ENCODE results near the gene FOXN1.
"Not testable (repeated sequence)": the region's sequence is repeated elsewhere in the genome, so short reads cannot be mapped to it uniquely, and the experiment has no call there.

The FOXN1 gene, protein sequence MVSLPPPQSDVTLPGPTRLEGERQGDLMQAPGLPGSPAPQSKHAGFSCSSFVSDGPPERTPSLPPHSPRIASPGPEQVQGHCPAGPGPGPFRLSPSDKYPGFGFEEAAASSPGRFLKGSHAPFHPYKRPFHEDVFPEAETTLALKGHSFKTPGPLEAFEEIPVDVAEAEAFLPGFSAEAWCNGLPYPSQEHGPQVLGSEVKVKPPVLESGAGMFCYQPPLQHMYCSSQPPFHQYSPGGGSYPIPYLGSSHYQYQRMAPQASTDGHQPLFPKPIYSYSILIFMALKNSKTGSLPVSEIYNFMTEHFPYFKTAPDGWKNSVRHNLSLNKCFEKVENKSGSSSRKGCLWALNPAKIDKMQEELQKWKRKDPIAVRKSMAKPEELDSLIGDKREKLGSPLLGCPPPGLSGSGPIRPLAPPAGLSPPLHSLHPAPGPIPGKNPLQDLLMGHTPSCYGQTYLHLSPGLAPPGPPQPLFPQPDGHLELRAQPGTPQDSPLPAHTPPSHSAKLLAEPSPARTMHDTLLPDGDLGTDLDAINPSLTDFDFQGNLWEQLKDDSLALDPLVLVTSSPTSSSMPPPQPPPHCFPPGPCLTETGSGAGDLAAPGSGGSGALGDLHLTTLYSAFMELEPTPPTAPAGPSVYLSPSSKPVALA

GRCh38 chr17:28505986-28506665 is at the start of gene FOXN1:
FOXN1 (plus strand) TSS chr17:28506348; CDS start chr17:28523970, 17,622 bp downstream.
- no peak for DNase-seq

- DNase-seq: no peak
Measured at GRCh38 chr17:28457890-28458289, 48.3 kb upstream of the FOXN1 start.

- DNase-seq: not testable (repeated sequence)
Measured at GRCh38 chr17:28458881-28459280, 47.3 kb upstream of the FOXN1 start.

- DNase-seq: no peak
Measured at GRCh38 chr17:28460901-28461300, 45.2 kb upstream of the FOXN1 start.

DNA sequence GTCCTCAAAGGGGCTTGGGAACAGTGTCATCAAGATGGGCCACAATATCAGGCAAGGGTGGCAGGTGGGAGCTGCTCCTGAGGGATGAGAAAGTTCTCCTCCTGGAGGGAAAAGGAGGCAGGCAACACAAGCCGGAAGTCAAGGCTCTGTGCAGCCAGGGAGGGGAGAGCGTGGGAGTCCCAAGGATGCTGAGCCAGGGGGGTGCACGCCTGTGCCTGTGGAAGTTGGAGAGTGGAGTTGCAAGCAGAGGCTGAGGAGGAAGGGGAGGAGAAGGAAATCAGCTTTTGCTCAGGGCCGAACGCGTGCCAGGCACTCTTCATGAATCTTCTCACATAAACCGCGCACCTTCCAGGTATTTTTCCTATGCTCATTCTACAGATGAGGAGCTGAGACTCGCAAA is 40.1 kb upstream of the FOXN1 start:
- no peak for DNase-seq

- no peak for DNase-seq
Measured at GRCh38 chr17:28466521-28467048, 39.6 kb upstream of the FOXN1 start.

DNA sequence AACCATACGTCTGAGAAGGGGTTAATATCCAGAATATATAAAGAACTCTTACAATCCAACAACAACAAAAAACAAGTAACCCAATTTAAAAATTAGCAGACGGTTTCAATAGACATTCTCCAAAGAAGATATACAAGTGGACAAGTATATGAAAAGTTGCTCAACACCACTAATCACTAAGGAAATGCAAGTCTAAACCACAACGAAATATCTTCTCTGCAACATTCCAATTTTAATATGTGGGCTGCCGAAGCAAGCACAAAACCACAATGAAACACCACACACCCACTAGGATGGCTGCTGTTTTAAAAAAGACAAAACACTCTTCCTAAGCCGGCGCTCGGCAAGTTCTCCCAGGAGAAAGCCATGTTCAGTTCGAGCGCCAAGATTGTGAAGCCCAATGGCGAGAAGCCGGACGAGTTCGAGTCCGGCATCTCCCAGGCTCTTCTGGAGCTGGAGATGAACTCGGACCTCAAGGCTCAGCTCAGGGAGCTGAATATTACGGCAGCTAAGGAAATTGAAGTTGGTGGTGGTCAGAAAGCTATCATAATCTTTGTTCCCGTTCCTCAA is 38.6 kb upstream of the FOXN1 start:
- DNase-seq: no peak

DNA sequence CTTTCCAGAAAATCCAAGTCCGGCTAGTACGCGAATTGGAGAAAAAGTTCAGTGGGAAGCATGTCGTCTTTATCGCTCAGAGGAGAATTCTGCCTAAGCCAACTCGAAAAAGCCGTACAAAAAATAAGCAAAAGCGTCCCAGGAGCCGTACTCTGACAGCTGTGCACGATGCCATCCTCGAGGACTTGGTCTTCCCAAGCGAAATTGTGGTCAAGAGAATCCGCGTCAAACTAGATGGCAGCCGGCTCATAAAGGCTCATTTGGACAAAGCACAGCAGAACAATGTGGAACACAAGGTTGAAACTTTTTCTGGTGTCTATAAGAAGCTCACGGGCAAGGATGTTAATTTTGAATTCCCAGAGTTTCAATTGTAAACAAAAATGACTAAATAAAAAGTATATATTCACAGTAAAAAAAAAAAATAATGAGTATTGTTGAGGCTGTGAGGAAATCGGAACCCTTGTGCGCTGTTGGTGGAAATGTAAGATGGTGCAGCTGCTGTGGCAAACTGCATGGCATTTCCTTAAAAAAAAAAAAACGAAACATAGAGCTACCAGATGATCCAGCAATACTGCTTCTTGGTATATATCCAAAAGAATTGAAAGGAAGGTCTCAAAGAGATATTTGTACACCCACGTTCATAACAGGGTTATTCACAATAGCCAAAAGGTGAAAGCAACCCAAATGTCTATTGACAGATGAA is 38.0 kb upstream of the FOXN1 start:
- DNase-seq: not testable (repeated sequence)

DNA sequence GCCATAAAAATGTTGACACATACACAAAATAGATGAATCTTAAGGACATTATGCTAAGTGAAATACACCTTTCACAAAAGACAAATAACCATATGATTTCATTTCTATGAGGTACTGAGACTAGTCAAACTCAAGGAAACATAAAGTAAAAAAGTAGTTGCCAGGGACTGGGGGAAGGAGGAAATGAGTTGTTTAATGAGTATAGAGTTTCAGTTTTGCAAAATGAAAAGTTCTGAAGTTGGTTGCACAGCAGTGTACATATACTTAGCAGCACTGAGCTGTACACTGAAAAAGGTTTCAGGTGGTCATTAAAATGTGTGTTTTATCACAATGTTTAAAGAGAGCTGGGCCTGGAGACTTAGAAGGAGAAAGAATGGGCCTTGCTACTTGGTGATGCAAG is 37.4 kb upstream of the FOXN1 start:
- no peak for DNase-seq

- DNase-seq: no peak
Measured at GRCh38 chr17:28469376-28469775, 36.8 kb upstream of the FOXN1 start.

DNA sequence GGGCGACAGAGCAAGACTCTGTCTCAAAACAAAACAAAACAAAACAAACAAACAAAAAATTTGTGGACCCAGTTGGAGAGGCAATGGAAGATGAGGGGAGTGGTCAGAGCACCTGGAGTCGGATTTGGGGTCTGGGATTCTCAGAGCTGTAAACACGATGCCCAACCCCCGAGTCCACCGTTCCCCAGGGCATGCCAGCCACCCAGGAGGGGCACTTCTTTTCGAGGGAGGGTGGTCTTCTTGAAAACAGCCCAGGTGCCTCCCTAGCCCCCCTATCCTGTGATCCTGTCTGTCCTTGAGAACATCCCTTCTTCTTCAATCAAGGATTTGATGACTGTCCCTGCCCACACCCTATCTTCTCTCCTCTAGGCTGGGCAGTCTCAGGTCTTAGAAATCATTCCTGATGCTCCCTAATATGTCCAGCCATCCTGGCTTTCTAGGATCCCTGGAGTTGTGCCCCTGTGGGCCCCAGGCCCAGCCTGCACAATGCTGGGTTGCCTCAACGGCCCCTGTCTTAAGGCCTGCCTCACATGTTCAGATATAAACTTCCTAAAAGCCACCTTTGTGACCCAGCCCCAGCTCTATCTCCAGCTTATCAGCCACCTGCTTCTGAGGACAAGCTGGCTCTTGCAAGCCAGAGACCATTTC is 35.8 kb upstream of the FOXN1 start:
- no peak for DNase-seq

DNA sequence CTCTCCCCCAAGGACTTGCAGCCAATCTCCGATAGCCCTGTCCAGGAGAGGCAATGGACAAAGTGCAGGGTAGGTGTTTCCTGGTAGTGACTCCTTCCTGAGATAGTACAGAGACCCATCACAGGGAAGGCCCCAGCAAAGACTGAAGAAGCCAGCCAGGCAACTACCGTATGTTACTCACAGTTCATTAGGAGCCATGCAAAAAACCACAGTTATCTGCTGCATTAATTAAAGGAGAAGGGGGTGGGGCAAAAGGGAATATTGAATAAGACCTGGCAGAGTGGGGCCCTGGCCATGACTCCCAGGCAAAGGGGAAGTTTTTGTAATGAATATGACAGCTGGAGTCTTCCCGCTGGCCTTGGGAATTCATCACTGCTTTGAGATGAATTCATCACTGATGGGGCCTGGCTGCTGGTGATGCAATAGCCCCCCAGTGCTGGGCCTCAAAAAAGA is 35.2 kb upstream of the FOXN1 start:
- DNase-seq: no peak

GRCh38 chr17:28471531-28472342 is 34.4 kb upstream of the FOXN1 start:
- DNase-seq: no peak

GRCh38 chr17:28472871-28473497 is 33.2 kb upstream of the FOXN1 start:
- no peak for DNase-seq

- DNase-seq: no peak
Measured at GRCh38 chr17:28473542-28473941, 32.6 kb upstream of the FOXN1 start, which contains the start of gene SLC13A2. SLC13A2 (plus strand) TSS chr17:28473644; CDS start chr17:28473713, 69 bp downstream.

DNA sequence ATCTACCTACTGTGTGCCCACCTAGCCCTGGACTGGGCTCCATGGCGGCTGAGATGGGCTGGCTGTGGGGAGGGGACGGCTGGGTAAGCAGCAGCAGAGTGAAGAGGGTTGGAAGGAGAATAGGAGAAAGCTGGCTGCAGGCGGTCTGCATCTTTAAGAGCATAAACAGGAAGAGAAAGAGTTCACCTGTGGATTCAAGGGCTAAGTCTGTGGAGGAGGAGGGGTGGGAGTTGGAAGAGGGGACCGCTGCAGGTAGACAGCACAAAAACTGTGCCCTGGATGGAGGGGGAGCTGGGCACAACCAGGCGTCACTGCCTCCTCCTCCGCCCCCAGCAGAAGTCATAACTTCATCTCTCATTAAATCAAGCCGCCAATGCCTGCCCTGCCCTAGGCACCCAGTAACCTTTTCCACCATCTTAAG is 32.0 kb upstream of the FOXN1 start:
- DNase-seq: no peak

DNA sequence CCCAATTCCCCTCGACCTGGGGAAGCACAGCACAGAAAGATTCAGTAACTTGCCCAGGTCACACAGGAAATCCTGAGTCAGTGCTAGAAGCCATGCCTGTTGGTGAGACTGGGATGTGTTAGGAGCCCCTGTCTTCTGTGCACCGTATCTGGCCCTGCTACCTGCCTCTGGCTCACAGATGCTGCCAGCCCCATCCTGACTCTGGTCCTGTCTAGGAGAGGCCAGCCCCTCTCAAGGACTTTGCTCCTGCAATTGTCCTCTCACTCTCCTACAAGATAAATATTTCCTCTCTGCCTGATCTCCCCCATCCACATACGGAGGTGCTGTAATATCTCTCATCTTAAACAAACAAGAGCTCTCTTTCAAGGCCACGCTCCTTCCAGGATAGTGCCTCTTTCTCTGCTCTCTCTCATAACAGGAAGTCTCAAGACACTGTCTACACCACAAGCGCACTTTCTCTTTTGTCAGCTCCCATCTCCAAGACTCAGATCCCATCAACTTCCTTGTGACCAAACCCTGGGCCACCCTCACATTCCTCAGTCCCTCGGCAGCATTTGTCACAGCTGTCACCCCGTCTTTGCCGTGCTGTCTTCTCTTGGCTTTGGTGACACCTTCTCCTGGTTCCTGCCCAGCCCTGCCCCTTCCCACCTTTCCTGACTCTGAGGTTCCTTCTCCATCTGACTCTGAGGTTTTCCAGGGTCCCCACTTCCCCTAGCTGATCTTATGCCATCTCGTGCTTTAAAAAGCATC is 30.8 kb upstream of the FOXN1 start:
- DNase-seq: no peak

- DNase-seq: no peak
Measured at GRCh38 chr17:28476076-28476865, 29.9 kb upstream of the FOXN1 start.

DNA sequence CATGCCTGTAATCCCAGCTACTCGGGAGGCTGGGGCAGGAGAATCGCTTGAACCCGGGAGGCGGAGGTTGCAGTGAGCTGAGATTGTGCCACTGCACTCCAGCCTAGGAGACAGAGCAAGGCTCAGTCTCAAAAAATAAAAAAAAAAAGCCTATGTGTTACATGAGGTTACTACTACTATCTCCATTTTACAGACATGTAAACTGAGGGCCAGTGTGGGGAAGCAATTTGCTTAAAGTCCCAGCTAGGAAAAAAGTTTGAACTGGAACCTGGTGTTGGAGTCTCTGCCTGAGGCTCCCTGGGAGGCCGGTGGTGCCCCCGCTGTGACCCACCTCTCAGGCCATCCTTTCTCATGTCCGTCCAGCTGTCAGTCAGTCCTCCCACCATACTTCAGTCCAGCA is 28.2 kb upstream of the FOXN1 start:
- DNase-seq: no peak
